DOHH2 (cell line): ENCODE data around the gene RPL21.

Experiments
- CTCF ChIP-seq: fragments of 200-600 bp; sonication (generic); IDR thresholded peaks from one replicate; pipeline ENCODE4 v1.5.1; 2014; ENCODE audit warnings: antibody characterized with exemption, mild to moderate bottlenecking, low read depth, low read length; ENCODE audit not compliant: poor library complexity, severe bottlenecking
- EZH2phosphoT487 ChIP-seq: fragments of 200-600 bp; sonication (generic); IDR thresholded peaks from 2 replicates; pipeline ENCODE4 v1.6.1; 2017; ENCODE audit warnings: borderline replicate concordance, mild to moderate bottlenecking, antibody characterized with exemption, low read length, moderate library complexity, mixed read lengths

GRCh38 chr13:27211271-27211670 lies 40.1 kb upstream of the RPL21 start:
- TF ChIP-seq CTCF (no peak), EZH2phosphoT487 (no peak)
